ENCODE data around the gene COPG1. TPM values are rescaled to one million over a fixed set of nuclear protein-coding genes. Genes with fewer than 3 reads are reported as not detected.

Gene COPG1
- total and polyA plus RNA-seq, 7 donors, result 50.9 to 151 (median 78.1) TPM

Small RNA genes lying within 50 kb of the gene (small RNA-seq; reads per million reads assigned to genes)
- 0 reads per million in 3 donors for gene MIR6826
- 0 reads per million in 3 donors for gene RPS27P12

Other genes starting within 250 kb of the COPG1 start
- gene EFCC1, start 248.3 kb upstream of the COPG1 start, total RNA-seq, result 10 to 100 TPM in 1 of 4 donors, 1 to 10 TPM in 3; 4.6 to 15.0 (median 5.3) TPM
- 1 to 10 TPM in 2 of 3 donors, under 1 TPM in 1; 0.46 to 2.4 (median 1.9) TPM for gene EFCC1, start 248.3 kb upstream of the COPG1 start, polyA plus RNA-seq
- gene GP9, start 188.8 kb upstream of the COPG1 start, total RNA-seq, result not detected
- gene GP9, start 188.8 kb upstream of the COPG1 start, polyA plus RNA-seq, result under 1 TPM in 1 of 3 donors, not detected in 2; 0.26 TPM
- gene RAB43, start 127.8 kb upstream of the COPG1 start, total RNA-seq, result 1 to 10 TPM; 2.8 to 5.8 (median 4.0) TPM
- gene RAB43, start 127.8 kb upstream of the COPG1 start, polyA plus RNA-seq, result 10 to 100 TPM in 2 of 3 donors, 1 to 10 TPM in 1; 9.6 to 31.3 (median 10.9) TPM
- 10 to 100 TPM; 18.0 to 26.0 (median 22.5) TPM for gene ISY1, start 88.5 kb upstream of the COPG1 start, total RNA-seq
- 10 to 100 TPM; 25.2 to 31.2 (median 28.2) TPM for gene ISY1, start 88.5 kb upstream of the COPG1 start, polyA plus RNA-seq
- 100 to 1,000 TPM; 398 to 687 (median 623) TPM for gene CNBP, start 65.7 kb upstream of the COPG1 start, total RNA-seq
- 100 to 1,000 TPM; 251 to 392 (median 343) TPM for gene CNBP, start 65.7 kb upstream of the COPG1 start, polyA plus RNA-seq
- 10 to 100 TPM; 15.2 to 22.5 (median 20.2) TPM for gene HMCES, start 29.3 kb downstream of the COPG1 start, total RNA-seq
- gene HMCES, start 29.3 kb downstream of the COPG1 start, polyA plus RNA-seq, result 10 to 100 TPM; 21.6 to 41.2 (median 25.4) TPM
- under 1 TPM in 1 of 4 donors, not detected in 3; 0.36 TPM for gene EFCAB12, start 179.0 kb downstream of the COPG1 start, total RNA-seq
- gene EFCAB12, start 179.0 kb downstream of the COPG1 start, polyA plus RNA-seq, result under 1 TPM in 2 of 3 donors, not detected in 1; 0.38 to 0.46 TPM
- gene MBD4, start 190.3 kb downstream of the COPG1 start, total RNA-seq, result 10 to 100 TPM; 13.3 to 18.4 (median 16.6) TPM
- 10 to 100 TPM; 11.8 to 21.6 (median 15.0) TPM for gene MBD4, start 190.3 kb downstream of the COPG1 start, polyA plus RNA-seq
- 10 to 100 TPM; 15.8 to 21.4 (median 17.8) TPM for gene IFT122, start 190.6 kb downstream of the COPG1 start, total RNA-seq
- gene IFT122, start 190.6 kb downstream of the COPG1 start, polyA plus RNA-seq, result 10 to 100 TPM in 2 of 3 donors, 1 to 10 TPM in 1; 4.2 to 15.6 (median 13.6) TPM

Data from sigmoid colon (tissue), 7 donors.